Measurements from ENCODE around the gene ANKAR.
"Not testable (repeated sequence)": the region's sequence is repeated elsewhere in the genome, so short reads cannot be mapped to it uniquely, and the experiment has no call there.

ANKAR gene

GRCh38 chr2:189709501-189710221 lies 35.2 kb downstream of the ANKAR start:
- no peak for DNase-seq (ENCODE audit: low read depth)

GRCh38 chr2:189717593-189717992 lies 43.1 kb downstream of the ANKAR start:
- not testable (repeated sequence) for DNase-seq (ENCODE audit: low read depth)

GRCh38 chr2:189719571-189719970 lies 45.1 kb downstream of the ANKAR start:
- DNase-seq (ENCODE audit: low read depth) = no peak

GRCh38 chr2:189723192-189723591 lies 48.7 kb downstream of the ANKAR start:
- no peak for DNase-seq (ENCODE audit: low read depth)

Data from stimulated activated CD8-positive, alpha-beta memory T cell treated with anti-CD3 and anti-CD28 coated beads, Interleukin-7, amount 100 ng/mL, for 24 hours (primary cell).